H1 (cell line): ENCODE data around the gene NPBWR2. TPM values are rescaled to one million over a fixed set of nuclear protein-coding genes. Genes with fewer than 3 reads are reported as not detected.

Source experiments
- CHD7 ChIP-seq: fragments of 300-600 bp; sonication (generic); IDR thresholded peaks from 2 replicates; pipeline ENCODE4 v1.7.1; 2012; ENCODE audit warnings: low read length, moderate library complexity, mild to moderate bottlenecking, inconsistent platforms; ENCODE audit not compliant: insufficient replicate concordance
- FOSL1 ChIP-seq: IDR thresholded peaks from 2 replicates; pipeline ENCODE4 v1.6.1; 2011; ENCODE audit warnings: mild to moderate bottlenecking, low read depth, low read length, moderate library complexity; ENCODE audit not compliant: insufficient read depth
- SAP30 ChIP-seq: fragments of 300-600 bp; sonication (generic); IDR thresholded peaks from 2 replicates; pipeline ENCODE4 v1.7.1; 2012; ENCODE audit warnings: low read length, moderate library complexity, mild to moderate bottlenecking, inconsistent platforms; ENCODE audit not compliant: insufficient read depth, insufficient replicate concordance
- polyA plus RNA-seq, 7 experiments: library from polyadenylated mRNA; depleted of rRNA in 3 of 7; stranded (reverse) in 5 of 7; unstranded in 2 of 7; fragments of >200 nt in 5 of 7; fragments of 200-250 nt in 2 of 7; gene quantifications; 1 replicate in 5 of 7; 2 replicates in 1 of 7; 4 replicates in 1 of 7; pipeline versions ENCODE4 v1.2.1 to v1.2.3, GENCODE V29; 2011 to 2013; ENCODE audit warnings: missing spikeins in 2 of 7, mixed read lengths in 2 of 7
- total RNA-seq: library from RNA; stranded (reverse); fragmentation: NEBNext Ultra II Directional; extraction: Animal tissue kit (Norgen Biotek cat#: 25700); gene quantifications from 2 replicates; pipeline ENCODE4 v1.2.1, GENCODE V29; 2021

The NPBWR2 gene
- total and polyA plus RNA-seq, 2 of the 8 experiments (the other 6 are each of a cell fraction or from before 2014, with no cell fraction given): not detected

- no peak for TF ChIP-seq SAP30
- no peak for TF ChIP-seq CHD7
- no peak for TF ChIP-seq FOSL1
- TF ChIP-seq, all 59 proteins: peak for 0
Measured at GRCh38 chr20:64095455-64095854, 11.9 kb downstream of the NPBWR2 start (continued).
